GM12878 (cell line): ENCODE results near the gene MACROD2. TPM values are rescaled to one million over a fixed set of nuclear protein-coding genes. Genes with fewer than 3 reads are reported as not detected.

ENCODE experiments used
- ATAC-seq: fragments of 200-7000 bp; cut with Tn5 transposase; 3 replicates; pipeline ENCODE4 v1.9.1; 2020; ENCODE audit warnings: mild to moderate bottlenecking, moderate library complexity
- BruUV-seq: library from RNA; stranded (reverse); fragments of 400-500 nt; replicated peaks from 2 replicates; lab custom pipeline; 2021; lab: Mats Ljungman, UMichigan
- CTCF ChIA-PET: fragments of 300-600 bp; sonication (Branson Sonifier 250); formaldehyde crosslinking; extraction: SDS; loops from one replicate; lab custom pipeline; 2021; ENCODE audit warnings: inconsistent platforms; lab: Yijun Ruan, JAX
- POLR2A ChIA-PET: fragments of 350-600 bp; formaldehyde crosslinking; extraction: SDS; loops from one replicate; lab custom pipeline; 2021; ENCODE audit warnings: inconsistent platforms; lab: Charles Lee
- RAD21 ChIA-PET: fragments of 300-600 bp; sonication (Branson Sonifier 250); formaldehyde crosslinking; loops from one replicate; lab custom pipeline; 2023; ENCODE audit warnings: antibody characterized with exemption; ENCODE audit not compliant: unreplicated experiment; lab: Charles Lee
- SMC1A ChIA-PET: fragments of 300-600 bp; sonication (Branson Sonifier 250); formaldehyde crosslinking; loops from one replicate; lab custom pipeline; 2023; ENCODE audit not compliant: unreplicated experiment, uncharacterized antibody; lab: Charles Lee
- DNase-seq: peaks from one replicate; pipeline ENCODE4 v3.0.0-alpha.2; 2011; ENCODE audit warnings: low read depth, low spot score
- FAIRE-seq: peaks from 3 replicates; lab custom pipeline; 2011; peaks lifted over from hg19 to GRCh38; lab: Jason Lieb, UNC
- H2AFZ ChIP-seq: 2 replicates; pipeline ENCODE4 v1.6.0; 2011; ENCODE audit warnings: low read depth, low read length, control low read depth; ENCODE audit not compliant: control insufficient read depth
- H3K27ac ChIP-seq: 2 replicates; pipeline ENCODE4 v1.5.1; 2011; ENCODE audit warnings: control low read depth; ENCODE audit not compliant: control insufficient read depth, insufficient read depth
- H3K27me3 ChIP-seq, 2 experiments: replicated peaks in 1 of 2; 2 replicates each; pipeline versions ENCODE4 v1.6.0 to v1.6.1; 2011; ENCODE audit warnings: low read length in 1 of 2; ENCODE audit not compliant: control insufficient read depth in 2 of 2, insufficient read depth in 2 of 2
- H3K36me3 ChIP-seq, 2 experiments: 2 replicates each; pipeline ENCODE4 v1.5.1; 2011; ENCODE audit warnings: low read length in 1 of 2; ENCODE audit not compliant: control insufficient read depth in 2 of 2, insufficient read depth in 2 of 2
- H3K4me1 ChIP-seq: 2 replicates; pipeline ENCODE4 v1.6.1; 2011; ENCODE audit warnings: mild to moderate bottlenecking, low read length, moderate library complexity, mixed read lengths; ENCODE audit not compliant: control insufficient read depth, insufficient read depth
- H3K4me2 ChIP-seq: 2 replicates; pipeline ENCODE4 v1.6.0; 2011; ENCODE audit warnings: control low read depth; ENCODE audit not compliant: control insufficient read depth, insufficient read depth
- H3K4me3 ChIP-seq: fragments of 200-600 bp; sonication (generic); 2 replicates; pipeline ENCODE4 v1.5.1; 2016
- H3K79me2 ChIP-seq: 2 replicates; pipeline ENCODE4 v1.6.0; 2011; ENCODE audit warnings: low read length; ENCODE audit not compliant: control insufficient read depth, insufficient read depth
- H3K9ac ChIP-seq: 2 replicates; pipeline ENCODE4 v1.8.0; 2011; ENCODE audit warnings: low read length, control low read depth, mixed read lengths; ENCODE audit not compliant: control insufficient read depth, insufficient read depth
- H3K9me3 ChIP-seq: replicated peaks from 3 replicates; pipeline ENCODE4 v1.5.1; 2011; ENCODE audit warnings: mild to moderate bottlenecking, low read length; ENCODE audit not compliant: control insufficient read depth, insufficient read depth
- H4K20me1 ChIP-seq: 2 replicates; pipeline ENCODE4 v1.6.0; 2011; ENCODE audit not compliant: control insufficient read depth, insufficient read depth
- CEBPB ChIP-seq, 2 experiments: fragments of 150-350 bp in 1 of 2; IDR thresholded peaks; 2 replicates each; pipeline ENCODE4 v1.6.1; 2012 to 2014; ENCODE audit warnings: low read depth in 2 of 2, low read length in 2 of 2, borderline replicate concordance in 1 of 2, inconsistent platforms in 1 of 2
- CHD2 ChIP-seq: IDR thresholded peaks from 2 replicates; pipeline ENCODE4 v1.6.1; 2011; ENCODE audit warnings: low read depth, low read length, improper control_type of control experiment, borderline replicate concordance
- DPF2 ChIP-seq: fragments of 450-650 bp; IDR thresholded peaks from 2 replicates; pipeline ENCODE4 v1.6.1; 2017; ENCODE audit warnings: mild to moderate bottlenecking
- ESRRA ChIP-seq: IDR thresholded peaks from 2 replicates; pipeline ENCODE4 v1.6.1; 2012; ENCODE audit warnings: mild to moderate bottlenecking, low read length, improper control_type of control experiment
- GABPA ChIP-seq: IDR thresholded peaks from 2 replicates; pipeline ENCODE4 v1.6.1; 2014; ENCODE audit warnings: antibody characterized with exemption, low read depth, mild to moderate bottlenecking, inconsistent platforms
- IKZF1 ChIP-seq: fragments of 450-650 bp; conservative IDR thresholded peaks from 2 replicates; pipeline ENCODE4 v1.6.1; 2017; ENCODE audit warnings: antibody characterized with exemption, mild to moderate bottlenecking
- IRF4 ChIP-seq: IDR thresholded peaks from 2 replicates; pipeline ENCODE4 v1.6.1; 2011; ENCODE audit warnings: low read depth, low read length
- JUNB ChIP-seq: IDR thresholded peaks from 2 replicates; pipeline ENCODE4 v1.6.1; 2016; ENCODE audit warnings: antibody characterized with exemption, mild to moderate bottlenecking
- JUND ChIP-seq: IDR thresholded peaks from 2 replicates; pipeline ENCODE4 v1.6.1; 2012; ENCODE audit warnings: low read depth, mild to moderate bottlenecking, low read length, improper control_type of control experiment, moderate library complexity
- MEF2A ChIP-seq: IDR thresholded peaks from 2 replicates; pipeline ENCODE4 v1.6.1; 2011; ENCODE audit warnings: low read depth, mild to moderate bottlenecking, low read length, moderate library complexity; ENCODE audit not compliant: insufficient read depth
- MYC ChIP-seq: IDR thresholded peaks from 2 replicates; pipeline ENCODE4 v1.6.1; 2011; ENCODE audit warnings: mild to moderate bottlenecking, low read length, moderate library complexity, inconsistent platforms; ENCODE audit not compliant: insufficient read depth, insufficient replicate concordance, insufficient read length, severe bottlenecking
- POLR2A ChIP-seq: IDR thresholded peaks from 2 replicates; pipeline ENCODE4 v1.6.1; 2011; ENCODE audit warnings: low read depth, mild to moderate bottlenecking, low read length
- POLR2AphosphoS5 ChIP-seq: IDR thresholded peaks from 2 replicates; pipeline ENCODE4 v1.6.1; 2011; ENCODE audit warnings: mild to moderate bottlenecking, low read length, inconsistent platforms
- SREBF1 ChIP-seq: IDR thresholded peaks from 2 replicates; pipeline ENCODE4 v1.6.1; 2012; ENCODE audit warnings: mild to moderate bottlenecking, low read length
- TCF7 ChIP-seq: IDR thresholded peaks from 2 replicates; pipeline ENCODE4 v1.6.1; 2014; ENCODE audit warnings: antibody characterized with exemption, borderline replicate concordance
- WRNIP1 ChIP-seq: IDR thresholded peaks from 2 replicates; pipeline ENCODE4 v1.6.1; 2011; ENCODE audit warnings: low read depth, low read length, improper control_type of control experiment, borderline replicate concordance
- ZZZ3 ChIP-seq: IDR thresholded peaks from 2 replicates; pipeline ENCODE4 v1.6.1; 2011; ENCODE audit warnings: low read depth; ENCODE audit not compliant: control insufficient read depth, insufficient read length
- WGBS: methylation state at CpG from one replicate; pipeline ENCODE4 v1.1.6; 2016; ENCODE audit warnings: low lambda C conversion rate; ENCODE audit not compliant: insufficient replicate concordance, insufficient coverage; ENCODE audit errors: missing lambda C conversion rate; 5-methylcytosine and 5-hydroxymethylcytosine counted together
- in situ Hi-C: fragments of 300-500 bp; cut with MboI; formaldehyde crosslinking; loops from 9 replicates; pipeline ENCODE4 v1.14.3; 2018; ENCODE audit warnings: mixed read lengths
- intact Hi-C: fragments of 100-400 bp; cut with micrococcal nuclease; formaldehyde crosslinking; loops from one replicate; pipeline ENCODE4 v1.14.2; 2022; ENCODE audit not compliant: unreplicated experiment
- polyA plus RNA-seq, 11 experiments: library from polyadenylated mRNA; depleted of rRNA in 4 of 11; unstranded in 6 of 11; stranded (reverse) in 5 of 11; fragments of >200 nt; fragmentation: Nextera tagmentation in 4 of 11; fragmentation: Illumina TruSeq in 1 of 11; extraction: Ambion mirVana in 4 of 11; extraction: Trizol in 1 of 11; gene quantifications; 1 replicate in 1 of 11; 2 replicates in 10 of 11; pipeline versions ENCODE4 v1.2.1 to v1.2.3, GENCODE V29; 2011 to 2016; ENCODE audit warnings: inconsistent platforms in 2 of 11, missing spikeins in 2 of 11, low read depth in 1 of 11
- total RNA-seq, 4 experiments: library from RNA; depleted of rRNA in 3 of 4; stranded (reverse); fragments of >200 nt in 3 of 4; fragmentation: Illumina TruSeq in 1 of 4; extraction: Trizol in 1 of 4; gene quantifications; 2 replicates each; pipeline versions ENCODE4 v1.2.1 to v1.2.3, GENCODE V29; 2013 to 2021
- TF ChIP-seq, protein P1 (sequence below): IDR thresholded peaks from 2 replicates; pipeline ENCODE4 v1.6.1; 2012; ENCODE audit warnings: improper control_type of control experiment, low read depth, low read length; ENCODE audit not compliant: insufficient replicate concordance
- TF ChIP-seq, protein P2 (sequence below): fragments of 450-650 bp; IDR thresholded peaks from 2 replicates; pipeline ENCODE4 v1.6.1; 2017; ENCODE audit warnings: borderline replicate concordance

Gene MACROD2
- total and polyA plus RNA-seq, 10 of the 15 experiments (the other 5 are each of a cell fraction or from before 2014, with no cell fraction given), result 1.1 to 21.5 (median 2.2) TPM

DNA sequence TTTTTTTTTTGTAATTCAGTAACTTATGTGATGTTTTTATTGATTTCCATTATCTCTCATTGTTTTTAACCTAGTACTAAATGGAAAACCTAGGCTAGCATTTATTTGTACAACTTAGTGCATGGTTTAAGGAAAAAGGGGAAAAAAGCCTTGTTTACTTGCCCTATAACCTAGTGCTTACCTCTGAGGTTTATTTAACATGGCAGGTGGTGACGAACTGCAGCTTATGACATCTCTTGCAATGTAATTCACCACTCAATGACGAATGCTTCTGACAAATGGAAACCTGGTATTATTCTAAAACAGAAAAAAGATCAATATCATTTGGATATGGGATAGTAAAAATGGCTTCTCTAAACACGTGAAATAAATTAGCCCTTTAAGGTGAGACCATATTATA lies 960.7 kb downstream of the MACROD2 start:
- Histone ChIP-seq H3K27ac (no peak overlapping the region), H4K20me1 (no peaks in the 10 kb centered on the region), H3K79me2 (no peaks in the 10 kb centered on the region), H3K9me3 (no peaks in the 10 kb centered on the region), H3K4me3 (no peak overlapping the region), H2AFZ (no peak overlapping the region), H3K27me3 (no peaks in the 10 kb centered on the region), H3K4me2 (no peak overlapping the region), H3K4me1 (no peaks in the 10 kb centered on the region), H3K9ac (no peak overlapping the region), H3K36me3 (no peaks in the 10 kb centered on the region)
- RAD21 ChIA-PET, result no interaction called here
- DNase-seq, result no peak
- BruUV-seq, result no TSS peak
- in situ Hi-C loops (no loop called here), intact Hi-C loops (loop anchor here (10.0 kb wide), 2 partner anchors 279 to 621 kb away; partner anchors contain the start of gene FLRT3)
- no peak for FAIRE-seq
- WGBS, result 59% methylated on average over 3 of the region's 3 CpGs
- CTCF ChIA-PET, result no interaction called here
- ATAC-seq, result no peak
- POLR2A ChIA-PET, result no interaction called here
- SMC1A ChIA-PET, result interaction anchor here (0.6 kb wide), 1 partner anchor 159 kb away, joined by 3 read pairs; no protein-coding TSS in a partner anchor
- TF ChIP-seq, protein P1, sequence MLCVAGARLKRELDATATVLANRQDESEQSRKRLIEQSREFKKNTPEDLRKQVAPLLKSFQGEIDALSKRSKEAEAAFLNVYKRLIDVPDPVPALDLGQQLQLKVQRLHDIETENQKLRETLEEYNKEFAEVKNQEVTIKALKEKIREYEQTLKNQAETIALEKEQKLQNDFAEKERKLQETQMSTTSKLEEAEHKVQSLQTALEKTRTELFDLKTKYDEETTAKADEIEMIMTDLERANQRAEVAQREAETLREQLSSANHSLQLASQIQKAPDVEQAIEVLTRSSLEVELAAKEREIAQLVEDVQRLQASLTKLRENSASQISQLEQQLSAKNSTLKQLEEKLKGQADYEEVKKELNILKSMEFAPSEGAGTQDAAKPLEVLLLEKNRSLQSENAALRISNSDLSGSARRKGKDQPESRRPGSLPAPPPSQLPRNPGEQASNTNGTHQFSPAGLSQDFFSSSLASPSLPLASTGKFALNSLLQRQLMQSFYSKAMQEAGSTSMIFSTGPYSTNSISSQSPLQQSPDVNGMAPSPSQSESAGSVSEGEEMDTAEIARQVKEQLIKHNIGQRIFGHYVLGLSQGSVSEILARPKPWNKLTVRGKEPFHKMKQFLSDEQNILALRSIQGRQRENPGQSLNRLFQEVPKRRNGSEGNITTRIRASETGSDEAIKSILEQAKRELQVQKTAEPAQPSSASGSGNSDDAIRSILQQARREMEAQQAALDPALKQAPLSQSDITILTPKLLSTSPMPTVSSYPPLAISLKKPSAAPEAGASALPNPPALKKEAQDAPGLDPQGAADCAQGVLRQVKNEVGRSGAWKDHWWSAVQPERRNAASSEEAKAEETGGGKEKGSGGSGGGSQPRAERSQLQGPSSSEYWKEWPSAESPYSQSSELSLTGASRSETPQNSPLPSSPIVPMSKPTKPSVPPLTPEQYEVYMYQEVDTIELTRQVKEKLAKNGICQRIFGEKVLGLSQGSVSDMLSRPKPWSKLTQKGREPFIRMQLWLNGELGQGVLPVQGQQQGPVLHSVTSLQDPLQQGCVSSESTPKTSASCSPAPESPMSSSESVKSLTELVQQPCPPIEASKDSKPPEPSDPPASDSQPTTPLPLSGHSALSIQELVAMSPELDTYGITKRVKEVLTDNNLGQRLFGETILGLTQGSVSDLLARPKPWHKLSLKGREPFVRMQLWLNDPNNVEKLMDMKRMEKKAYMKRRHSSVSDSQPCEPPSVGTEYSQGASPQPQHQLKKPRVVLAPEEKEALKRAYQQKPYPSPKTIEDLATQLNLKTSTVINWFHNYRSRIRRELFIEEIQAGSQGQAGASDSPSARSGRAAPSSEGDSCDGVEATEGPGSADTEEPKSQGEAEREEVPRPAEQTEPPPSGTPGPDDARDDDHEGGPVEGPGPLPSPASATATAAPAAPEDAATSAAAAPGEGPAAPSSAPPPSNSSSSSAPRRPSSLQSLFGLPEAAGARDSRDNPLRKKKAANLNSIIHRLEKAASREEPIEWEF, result no peak
- TF ChIP-seq GABPA, result no peak
- no peak for TF ChIP-seq CEBPB (IDR thresholded peaks at IDR 0.05; ENCODE audit: borderline replicate concordance in 1 of 2, low read depth in 2 of 2, low read length in 2 of 2)
- no peak for TF ChIP-seq SREBF1
- no peak for TF ChIP-seq POLR2AphosphoS5
- no peak for TF ChIP-seq POLR2A
- TF ChIP-seq MYC, result no peak
- no peak for TF ChIP-seq ESRRA
- no peak for TF ChIP-seq MEF2A
- TF ChIP-seq WRNIP1, result no peak
- TF ChIP-seq IRF4, result no peak
- TF ChIP-seq CHD2, result no peak
- no peak for TF ChIP-seq ZZZ3
- no peak for TF ChIP-seq DPF2
- TF ChIP-seq IKZF1, result no peak
- TF ChIP-seq TCF7, result no peak
- no peak for TF ChIP-seq JUND
- TF ChIP-seq, protein P2, sequence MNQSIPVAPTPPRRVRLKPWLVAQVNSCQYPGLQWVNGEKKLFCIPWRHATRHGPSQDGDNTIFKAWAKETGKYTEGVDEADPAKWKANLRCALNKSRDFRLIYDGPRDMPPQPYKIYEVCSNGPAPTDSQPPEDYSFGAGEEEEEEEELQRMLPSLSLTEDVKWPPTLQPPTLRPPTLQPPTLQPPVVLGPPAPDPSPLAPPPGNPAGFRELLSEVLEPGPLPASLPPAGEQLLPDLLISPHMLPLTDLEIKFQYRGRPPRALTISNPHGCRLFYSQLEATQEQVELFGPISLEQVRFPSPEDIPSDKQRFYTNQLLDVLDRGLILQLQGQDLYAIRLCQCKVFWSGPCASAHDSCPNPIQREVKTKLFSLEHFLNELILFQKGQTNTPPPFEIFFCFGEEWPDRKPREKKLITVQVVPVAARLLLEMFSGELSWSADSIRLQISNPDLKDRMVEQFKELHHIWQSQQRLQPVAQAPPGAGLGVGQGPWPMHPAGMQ, result no peak
- TF ChIP-seq JUNB, result no peak
